Nephron (organoid): Measurements from ENCODE around the gene HEPACAM.

Experiments
- H3K27ac Mint-ChIP-seq, 3 experiments: 2 replicates each; pipeline ENCODE4 v1.8.0; 2020; ENCODE audit warnings: mixed read lengths in 3 of 3, mild to moderate bottlenecking in 2 of 3, moderate library complexity in 1 of 3
- H3K27me3 Mint-ChIP-seq: 2 replicates; pipeline ENCODE4 v1.8.0; 2021; ENCODE audit warnings: low read depth, mild to moderate bottlenecking, moderate library complexity, mixed read lengths
- H3K36me3 Mint-ChIP-seq: 2 replicates; pipeline ENCODE4 v1.8.0; 2020; ENCODE audit warnings: low read depth, mixed read lengths
- H3K4me1 Mint-ChIP-seq: 2 replicates; pipeline ENCODE4 v1.8.0; 2020; ENCODE audit warnings: mixed read lengths
- H3K4me3 Mint-ChIP-seq, 3 experiments: 2 replicates each; pipeline ENCODE4 v1.8.0; 2020; ENCODE audit warnings: mild to moderate bottlenecking in 3 of 3, mixed read lengths in 3 of 3, moderate library complexity in 2 of 3
- H3K9me3 Mint-ChIP-seq: 2 replicates; pipeline ENCODE4 v1.8.0; 2020; ENCODE audit warnings: mixed read lengths
- TF ChIP-seq, protein P1 (sequence below), 3 experiments: fragments of 200-600 bp; sonication (generic); IDR thresholded peaks; one replicate each; pipeline ENCODE4 v1.5.0; 2021; ENCODE audit warnings: antibody characterized with exemption in 3 of 3; ENCODE audit not compliant: unreplicated experiment in 3 of 3

Gene HEPACAM

DNA sequence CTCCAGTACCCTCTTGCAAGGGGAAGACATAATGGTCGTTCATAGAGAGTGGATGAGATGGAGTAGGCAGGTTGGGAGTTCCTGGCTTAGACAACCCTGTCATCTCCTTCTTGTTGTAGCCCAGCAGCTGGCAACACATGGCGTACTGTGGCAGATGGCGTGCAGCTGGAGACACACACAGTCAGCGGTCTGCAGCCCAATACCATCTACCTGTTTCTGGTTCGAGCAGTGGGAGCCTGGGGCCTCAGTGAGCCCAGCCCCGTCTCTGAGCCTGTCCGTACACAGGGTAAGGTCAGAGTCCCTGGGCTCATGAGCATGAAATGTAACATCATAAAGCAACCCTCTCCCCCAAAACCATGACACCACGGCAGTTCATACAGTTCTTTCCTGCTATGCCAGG is 61.9 kb downstream of the HEPACAM start:
- peak overlapping the region; percentile 19 to 62 (median 25) for H3K4me3 Mint-ChIP-seq
- H3K36me3 Mint-ChIP-seq = no peaks in the 10 kb centered on the region
- H3K9me3 Mint-ChIP-seq = no peaks in the 10 kb centered on the region
- H3K27ac Mint-ChIP-seq = no peak overlapping the region
- peaks cover 75% of the 10 kb centered on the region for H3K27me3 Mint-ChIP-seq
- TF ChIP-seq, protein P1, sequence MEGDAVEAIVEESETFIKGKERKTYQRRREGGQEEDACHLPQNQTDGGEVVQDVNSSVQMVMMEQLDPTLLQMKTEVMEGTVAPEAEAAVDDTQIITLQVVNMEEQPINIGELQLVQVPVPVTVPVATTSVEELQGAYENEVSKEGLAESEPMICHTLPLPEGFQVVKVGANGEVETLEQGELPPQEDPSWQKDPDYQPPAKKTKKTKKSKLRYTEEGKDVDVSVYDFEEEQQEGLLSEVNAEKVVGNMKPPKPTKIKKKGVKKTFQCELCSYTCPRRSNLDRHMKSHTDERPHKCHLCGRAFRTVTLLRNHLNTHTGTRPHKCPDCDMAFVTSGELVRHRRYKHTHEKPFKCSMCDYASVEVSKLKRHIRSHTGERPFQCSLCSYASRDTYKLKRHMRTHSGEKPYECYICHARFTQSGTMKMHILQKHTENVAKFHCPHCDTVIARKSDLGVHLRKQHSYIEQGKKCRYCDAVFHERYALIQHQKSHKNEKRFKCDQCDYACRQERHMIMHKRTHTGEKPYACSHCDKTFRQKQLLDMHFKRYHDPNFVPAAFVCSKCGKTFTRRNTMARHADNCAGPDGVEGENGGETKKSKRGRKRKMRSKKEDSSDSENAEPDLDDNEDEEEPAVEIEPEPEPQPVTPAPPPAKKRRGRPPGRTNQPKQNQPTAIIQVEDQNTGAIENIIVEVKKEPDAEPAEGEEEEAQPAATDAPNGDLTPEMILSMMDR (IDR thresholded peaks at IDR 0.05; ENCODE audit: unreplicated experiment in 3 of 3) = no peak
- no peaks in the 10 kb centered on the region for H3K4me1 Mint-ChIP-seq

DNA sequence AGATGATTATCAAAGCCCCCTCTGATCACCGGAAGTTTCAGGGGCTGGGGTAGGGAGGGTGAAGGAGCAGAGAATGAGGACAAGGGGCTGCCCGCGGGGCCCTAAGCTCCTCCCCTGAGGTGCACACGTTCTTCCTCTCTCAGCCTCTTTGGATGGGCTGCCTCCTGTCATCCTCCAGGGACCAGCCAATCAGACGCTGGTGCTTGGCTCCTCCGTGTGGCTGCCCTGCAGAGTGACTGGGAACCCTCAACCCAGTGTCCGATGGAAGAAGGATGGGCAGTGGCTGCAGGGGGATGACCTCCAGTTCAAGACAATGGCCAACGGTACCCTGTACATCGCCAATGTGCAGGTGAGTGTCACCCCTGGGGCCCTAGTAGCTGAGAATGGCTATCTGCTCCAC is 63.1 kb downstream of the HEPACAM start:
- Mint-ChIP-seq H3K4me3 (no peak overlapping the region), H3K4me1 (peaks cover 7% of the 10 kb centered on the region), H3K36me3 (no peaks in the 10 kb centered on the region), H3K9me3 (no peaks in the 10 kb centered on the region), H3K27ac (no peak overlapping the region), H3K27me3 (peaks cover 87% of the 10 kb centered on the region)
- TF ChIP-seq, protein P1 (IDR thresholded peaks at IDR 0.05; ENCODE audit: unreplicated experiment in 3 of 3) = no peak

DNA sequence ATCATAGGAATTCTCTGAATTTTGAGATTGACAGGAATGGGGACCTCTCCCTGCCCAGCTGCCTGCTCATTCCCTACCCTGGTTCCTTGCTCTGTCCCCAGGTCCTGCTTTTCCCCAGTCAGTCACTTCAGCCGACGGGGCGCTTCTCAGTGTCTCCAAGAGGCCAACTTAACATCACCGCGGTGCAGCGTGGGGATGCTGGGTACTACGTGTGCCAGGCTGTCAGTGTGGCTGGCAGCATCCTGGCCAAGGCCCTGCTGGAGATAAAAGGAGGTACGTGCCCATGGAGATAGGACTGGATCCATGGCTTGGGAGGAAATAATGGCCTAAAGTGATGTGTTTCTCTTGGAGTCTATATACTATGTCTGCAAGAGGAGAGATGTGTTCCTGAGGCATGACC is 63.6 kb downstream of the HEPACAM start:
- H3K9me3 Mint-ChIP-seq = no peaks in the 10 kb centered on the region
- peaks cover 12% of the 10 kb centered on the region for H3K4me1 Mint-ChIP-seq
- H3K36me3 Mint-ChIP-seq = no peaks in the 10 kb centered on the region

GRCh38 chr11:124870430-124870829 is 65.4 kb downstream of the HEPACAM start:
- H3K27me3 Mint-ChIP-seq = peaks cover 100% of the 10 kb centered on the region

More for the DNA sequence above, 63.6 kb downstream of the HEPACAM start:
- Mint-ChIP-seq H3K27me3 (peaks cover 92% of the 10 kb centered on the region), H3K4me3 (no peak overlapping the region), H3K27ac (no peak overlapping the region)
- TF ChIP-seq, protein P1 (IDR thresholded peaks at IDR 0.05; ENCODE audit: unreplicated experiment in 3 of 3) = no peak

DNA sequence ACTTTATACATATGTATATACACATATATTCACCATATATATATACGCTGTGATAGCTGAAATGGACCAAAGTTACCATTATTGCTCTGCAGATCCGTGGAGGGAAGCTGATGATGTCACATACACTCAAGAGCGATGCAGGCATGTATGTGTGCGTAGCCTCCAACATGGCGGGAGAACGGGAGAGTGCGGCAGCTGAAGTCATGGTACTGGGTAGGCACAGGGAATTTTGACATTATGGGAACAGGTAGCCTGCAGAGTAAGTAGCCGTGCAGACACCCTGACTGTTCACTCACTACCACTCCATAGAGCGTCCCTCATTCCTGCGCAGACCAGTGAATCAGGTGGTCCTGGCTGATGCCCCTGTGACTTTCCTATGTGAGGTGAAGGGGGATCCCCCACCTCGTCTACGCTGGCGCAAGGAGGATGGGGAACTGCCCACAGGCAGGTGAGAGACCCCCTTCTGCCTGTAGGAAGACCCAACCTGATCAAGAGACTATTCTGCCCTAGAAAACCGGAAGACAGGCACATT is 65.9 kb downstream of the HEPACAM start:
- Mint-ChIP-seq H3K36me3 (no peaks in the 10 kb centered on the region), H3K4me1 (peaks cover 14% of the 10 kb centered on the region), H3K27me3 (peaks cover 100% of the 10 kb centered on the region), H3K4me3 (no peak overlapping the region), H3K9me3 (no peaks in the 10 kb centered on the region), H3K27ac (no peak overlapping the region)
- TF ChIP-seq, protein P1 (IDR thresholded peaks at IDR 0.05; ENCODE audit: unreplicated experiment in 3 of 3) = no peak

More at GRCh38 chr11:124870430-124870829, 65.4 kb downstream of the HEPACAM start:
- no peak overlapping the region for H3K4me3 Mint-ChIP-seq
- no peaks in the 10 kb centered on the region for H3K36me3 Mint-ChIP-seq
- no peaks in the 10 kb centered on the region for H3K9me3 Mint-ChIP-seq
- H3K27ac Mint-ChIP-seq = no peak overlapping the region
- TF ChIP-seq, protein P1 (IDR thresholded peaks at IDR 0.05; ENCODE audit: unreplicated experiment in 3 of 3) = no peak
- peaks cover 14% of the 10 kb centered on the region for H3K4me1 Mint-ChIP-seq

DNA sequence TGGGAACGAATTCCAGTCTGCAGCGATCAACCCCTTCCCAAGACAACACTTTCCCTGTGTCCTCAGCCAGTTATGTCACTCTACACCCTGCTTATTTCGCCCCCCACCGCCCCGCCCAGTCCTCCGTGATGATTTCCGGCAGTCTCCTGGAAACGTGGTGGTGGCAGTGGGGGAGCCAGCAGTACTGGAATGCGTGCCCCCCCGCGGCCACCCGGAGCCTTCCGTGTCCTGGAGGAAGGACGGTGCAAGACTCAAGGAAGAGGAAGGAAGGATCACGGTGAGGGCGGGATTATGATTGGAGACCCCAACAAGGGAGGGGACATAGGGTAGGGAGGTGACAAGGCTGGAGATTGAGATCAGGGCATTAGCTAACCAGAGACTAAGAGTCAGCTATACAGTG is 66.5 kb downstream of the HEPACAM start:
- peaks cover 14% of the 10 kb centered on the region for H3K4me1 Mint-ChIP-seq
- no peaks in the 10 kb centered on the region for H3K36me3 Mint-ChIP-seq
- H3K9me3 Mint-ChIP-seq = no peaks in the 10 kb centered on the region
- H3K4me3 Mint-ChIP-seq = no peak overlapping the region
- H3K27ac Mint-ChIP-seq = no peak overlapping the region
- TF ChIP-seq, protein P1 (IDR thresholded peaks at IDR 0.05; ENCODE audit: unreplicated experiment in 3 of 3) = no peak
- H3K27me3 Mint-ChIP-seq = peaks cover 100% of the 10 kb centered on the region
